B cell (primary cell): ENCODE measurements around the gene RALGAPA2.

Experiments
- CTCF ChIP-seq: fragments of 200-600 bp; IDR thresholded peaks from one replicate; pipeline ENCODE4 v1.8.0; 2022; ENCODE audit warnings: antibody characterized with exemption, mild to moderate bottlenecking
- EZH2 ChIP-seq: IDR thresholded peaks from 2 replicates; pipeline ENCODE4 v1.6.1; 2012; ENCODE audit warnings: borderline replicate concordance, low read depth, mild to moderate bottlenecking, moderate library complexity, low read length; ENCODE audit not compliant: insufficient read depth, poor library complexity, severe bottlenecking

- TF ChIP-seq CTCF = no peak
- TF ChIP-seq EZH2 = no peak
Observed at GRCh38 chr20:20736303-20736702, 23.9 kb upstream of the RALGAPA2 start.
